ENCODE measurements around the gene TWF2. TPM values are rescaled to one million over a fixed set of nuclear protein-coding genes. Genes with fewer than 3 reads are reported as not detected.

TWF2 gene
- polyA plus RNA-seq, 1 donor from 2014 or later: 61.7 TPM

- Histone ChIP-seq H3K4me3 (ENCODE audit: low read length) (no peak overlapping the region), H3K36me3 (ENCODE audit: insufficient read depth, low read length) (no peaks in the 10 kb centered on the region), H3K9me2 (ENCODE audit: insufficient read depth, low read length) (no peaks in the 10 kb centered on the region), H3K27me3 (ENCODE audit: insufficient read depth, low read depth, low read length) (peaks cover 35% of the 10 kb centered on the region), H3K9ac (ENCODE audit: low read length) (no peak overlapping the region), H3F3A (ENCODE audit: insufficient read depth, low read length, poor library complexity, severe bottlenecking) (no peaks in the 10 kb centered on the region), H3K4me2 (ENCODE audit: low read length) (no peak overlapping the region), H3K79me2 (replicated peaks; ENCODE audit: insufficient read depth, low read length) (no peaks in the 10 kb centered on the region), H3K9me3 (ENCODE audit: low read length) (no peaks in the 10 kb centered on the region), H3K27ac (ENCODE audit: low read length) (no peak overlapping the region), H4K20me1 (ENCODE audit: insufficient read depth) (peaks cover under 1% of the 10 kb centered on the region), H2AFZ (ENCODE audit: low read depth, low read length) (no peak overlapping the region)
- TF ChIP-seq REST (IDR thresholded peaks at IDR 0.05; ENCODE audit: borderline replicate concordance): no peak
- TF ChIP-seq POLR2AphosphoS5 (IDR thresholded peaks at IDR 0.05): no peak
- no peak for TF ChIP-seq EZH2 (IDR thresholded peaks at IDR 0.05; ENCODE audit: borderline replicate concordance, insufficient read depth, low read length, poor library complexity, severe bottlenecking)
- TF ChIP-seq CTCF (IDR thresholded peaks at IDR 0.05; ENCODE audit: poor library complexity, severe bottlenecking): no peak
- TF ChIP-seq MXI1 (conservative IDR thresholded peaks at IDR 0.05; ENCODE audit: poor library complexity, severe bottlenecking): no peak
- no peak for TF ChIP-seq TAF1 (IDR thresholded peaks at IDR 0.05; ENCODE audit: low read depth)
- TF ChIP-seq EP300 (conservative IDR thresholded peaks at IDR 0.05; ENCODE audit: poor library complexity, severe bottlenecking): no peak
- TF ChIP-seq SMC3 (conservative IDR thresholded peaks at IDR 0.05; ENCODE audit: poor library complexity): no peak
- TF ChIP-seq RAD21 (conservative IDR thresholded peaks at IDR 0.05): no peak
These were observed 9.2 kb upstream of the TWF2 start for GRCh38 chr3:52248165-52248541.

- no peak overlapping the region for H3K9ac ChIP-seq (ENCODE audit: low read length)
- TF ChIP-seq SMC3 (conservative IDR thresholded peaks at IDR 0.05; ENCODE audit: poor library complexity): no peak
- no peak for TF ChIP-seq REST (IDR thresholded peaks at IDR 0.05; ENCODE audit: borderline replicate concordance)
- TF ChIP-seq EZH2 (IDR thresholded peaks at IDR 0.05; ENCODE audit: borderline replicate concordance, insufficient read depth, low read length, poor library complexity, severe bottlenecking): no peak
- TF ChIP-seq RAD21 (conservative IDR thresholded peaks at IDR 0.05): no peak
- no peak for TF ChIP-seq POLR2AphosphoS5 (IDR thresholded peaks at IDR 0.05)
- no peak for TF ChIP-seq MXI1 (conservative IDR thresholded peaks at IDR 0.05; ENCODE audit: poor library complexity, severe bottlenecking)
- TF ChIP-seq TAF1 (IDR thresholded peaks at IDR 0.05; ENCODE audit: low read depth): no peak
- TF ChIP-seq EP300 (conservative IDR thresholded peaks at IDR 0.05; ENCODE audit: poor library complexity, severe bottlenecking): no peak
- no peak for TF ChIP-seq CTCF (IDR thresholded peaks at IDR 0.05; ENCODE audit: poor library complexity, severe bottlenecking)
- no peak overlapping the region for H3K4me3 ChIP-seq (ENCODE audit: low read length)
- H3F3A ChIP-seq (ENCODE audit: insufficient read depth, low read length, poor library complexity, severe bottlenecking): no peaks in the 10 kb centered on the region
- no peaks in the 10 kb centered on the region for H3K9me3 ChIP-seq (ENCODE audit: low read length)
- H3K27me3 ChIP-seq (ENCODE audit: insufficient read depth, low read depth, low read length): peaks cover 35% of the 10 kb centered on the region
- no peak overlapping the region for H3K27ac ChIP-seq (ENCODE audit: low read length)
- no peak overlapping the region for H3K4me2 ChIP-seq (ENCODE audit: low read length)
- H2AFZ ChIP-seq (ENCODE audit: low read depth, low read length): no peak overlapping the region
- H3K36me3 ChIP-seq (ENCODE audit: insufficient read depth, low read length): no peaks in the 10 kb centered on the region
- no peaks in the 10 kb centered on the region for H3K9me2 ChIP-seq (ENCODE audit: insufficient read depth, low read length)
- no peaks in the 10 kb centered on the region for H3K79me2 ChIP-seq (replicated peaks; ENCODE audit: insufficient read depth, low read length)
- no peaks in the 10 kb centered on the region for H4K20me1 ChIP-seq (ENCODE audit: insufficient read depth)
These were observed 8.6 kb upstream of the TWF2 start for GRCh38 chr3:52247409-52248164.

Data from neural cell (in vitro differentiated cells).